ENCODE measurements around the gene DOC2A.
"Not testable (repeated sequence)": the region's sequence is repeated elsewhere in the genome, so short reads cannot be mapped to it uniquely, and the experiment has no call there.

Gene DOC2A

DNA sequence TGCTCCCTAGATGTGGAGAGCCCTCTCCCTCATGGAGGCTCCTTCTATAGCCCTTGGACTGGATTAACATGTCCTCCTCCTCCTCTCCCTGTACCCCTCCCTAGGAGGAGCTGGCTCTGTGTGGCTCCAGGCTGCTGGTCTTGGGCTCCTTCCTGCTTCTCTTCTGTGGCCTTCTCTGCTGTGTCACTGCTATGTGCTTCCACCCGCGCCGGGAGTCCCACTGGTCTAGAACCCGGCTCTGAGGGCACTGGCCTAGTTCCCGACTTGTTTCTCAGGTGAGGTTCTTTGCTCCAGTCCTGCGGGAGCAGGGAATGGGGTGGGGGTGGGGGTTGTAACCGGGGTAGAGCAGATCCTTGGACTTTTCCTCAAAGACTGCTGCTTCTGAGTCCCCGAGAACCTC lies 39.5 kb downstream of the DOC2A start:
- no peak for DNase-seq

DNA sequence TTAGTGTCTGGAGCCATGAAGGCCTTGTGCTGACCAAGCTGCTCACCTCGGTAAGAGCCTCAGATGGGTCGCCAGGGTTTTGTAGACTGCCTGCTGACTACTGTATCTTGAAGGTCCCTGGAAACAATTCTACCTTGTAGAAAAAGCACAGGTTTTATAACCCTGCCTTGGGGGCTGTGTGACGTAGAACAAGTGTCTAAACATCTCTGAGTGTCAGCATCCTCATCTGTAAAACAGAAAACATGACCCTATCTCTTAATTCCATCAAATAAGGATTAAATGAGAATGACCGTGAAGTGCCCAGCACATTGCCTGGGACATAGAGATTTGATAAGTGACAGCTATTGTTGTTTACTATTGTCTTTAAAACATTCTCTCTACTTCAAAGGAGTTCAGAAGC lies 42.6 kb downstream of the DOC2A start:
- DNase-seq: no peak

DNA sequence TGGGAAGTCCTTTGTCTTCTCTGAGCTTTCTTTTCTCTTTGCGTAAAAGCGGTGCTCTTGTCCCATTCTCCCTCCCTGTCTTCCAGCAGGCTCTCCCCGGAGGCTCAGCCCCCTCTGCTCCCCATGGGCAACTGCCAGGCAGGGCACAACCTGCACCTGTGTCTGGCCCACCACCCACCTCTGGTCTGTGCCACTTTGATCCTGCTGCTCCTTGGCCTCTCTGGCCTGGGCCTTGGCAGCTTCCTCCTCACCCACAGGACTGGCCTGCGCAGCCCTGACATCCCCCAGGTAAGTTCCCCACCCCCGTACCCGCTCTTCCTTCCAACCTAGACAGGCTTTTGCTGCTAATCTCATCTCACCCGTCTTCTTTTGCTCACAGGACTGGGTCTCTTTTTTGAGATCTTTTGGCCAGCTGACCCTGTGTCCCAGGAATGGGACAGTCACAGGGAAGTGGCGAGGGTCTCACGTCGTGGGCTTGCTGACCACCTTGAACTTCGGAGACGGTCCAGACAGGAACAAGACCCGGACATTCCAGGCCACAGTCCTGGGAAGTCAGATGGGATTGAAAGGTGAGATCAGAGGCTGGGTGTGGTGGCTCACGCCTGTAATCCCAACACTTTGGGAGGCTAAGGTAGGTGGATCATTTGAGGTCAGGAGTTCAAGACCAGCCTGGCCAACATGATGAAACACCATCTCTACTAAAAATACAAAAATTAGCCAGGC lies 47.6 kb downstream of the DOC2A start:
- DNase-seq: no peak

DNA sequence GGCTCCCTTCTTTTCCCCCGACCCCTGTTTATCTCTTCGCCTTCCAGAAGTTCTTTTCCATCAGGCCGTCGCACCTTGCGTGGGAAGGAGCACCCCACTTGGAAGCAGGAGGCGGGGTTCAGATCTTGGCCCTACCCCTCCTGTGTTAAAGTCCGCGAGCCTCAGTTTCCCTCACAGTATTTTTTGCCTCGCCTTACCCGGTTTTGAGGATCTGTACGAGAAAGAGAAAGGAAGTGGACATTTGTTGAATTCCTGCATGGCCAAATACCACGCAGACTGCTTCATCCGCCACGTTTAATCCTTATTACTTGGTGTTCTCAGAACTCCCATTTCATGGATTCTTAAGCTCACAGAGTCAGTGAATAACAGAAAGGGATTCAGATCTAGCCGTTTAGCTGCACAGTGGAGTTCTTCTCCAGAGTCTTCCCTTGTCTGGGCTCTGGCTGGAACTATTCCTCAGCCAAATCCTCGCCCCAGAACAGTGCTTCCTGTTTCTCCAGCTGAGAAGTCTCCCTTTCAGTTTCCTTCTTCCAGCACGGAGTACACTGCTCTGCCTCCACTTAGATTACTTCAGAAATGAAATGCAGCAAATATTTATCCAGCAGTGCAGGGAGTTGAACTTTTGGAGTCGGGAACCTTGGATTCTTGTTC lies 48.4 kb downstream of the DOC2A start:
- DNase-seq: no peak

DNA sequence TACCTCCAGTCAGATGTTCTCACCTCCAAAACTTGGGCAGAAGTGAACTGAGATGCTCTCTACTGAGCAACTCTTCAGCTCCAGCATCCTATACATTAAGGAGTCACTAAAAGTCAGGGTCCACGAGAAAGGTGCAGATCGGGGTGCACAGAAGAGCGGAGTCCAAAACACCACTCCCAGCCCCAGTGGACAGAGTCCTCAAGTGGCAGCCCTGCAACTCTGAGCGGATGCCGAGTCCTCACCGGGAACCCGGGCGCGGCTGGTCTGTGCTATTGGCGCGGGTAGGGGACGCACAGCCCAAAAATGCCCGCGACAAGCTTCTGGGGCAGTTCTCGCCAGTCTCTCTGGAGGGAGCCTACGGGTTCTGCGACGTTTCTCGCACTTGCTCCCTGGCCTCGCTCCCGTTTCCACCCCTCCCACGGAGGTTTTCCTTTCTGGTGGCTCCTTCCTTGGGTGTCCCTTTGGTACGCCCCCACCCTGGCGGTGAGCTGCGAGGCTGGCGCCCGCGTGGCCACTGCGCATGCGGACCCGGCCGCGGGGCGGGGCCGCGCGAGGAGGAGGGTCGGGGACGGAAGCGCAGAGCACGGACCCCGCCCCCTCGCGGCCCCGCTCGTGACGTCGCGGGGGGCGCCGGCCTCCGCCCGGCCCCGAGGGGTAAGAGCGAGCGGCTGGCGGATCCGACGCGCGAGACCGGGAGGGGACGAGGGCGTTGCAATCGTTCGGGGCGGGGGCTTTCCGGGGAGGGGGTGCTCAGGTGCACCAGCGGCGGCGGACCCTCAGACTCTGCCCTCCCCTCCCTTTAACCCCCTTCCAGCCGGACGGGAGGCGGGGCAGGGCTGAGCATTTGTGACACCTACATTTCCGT lies 49.1 kb downstream of the DOC2A start, which contains the start of gene TMEM219:
TSS of gene TMEM219 (plus strand) at position 601 of the 865 bp plus-strand sequence. CDS start 1,065 bp downstream, outside the sequence.
- peak; percentile 78 to 95 (median 85) for DNase-seq

DNA sequence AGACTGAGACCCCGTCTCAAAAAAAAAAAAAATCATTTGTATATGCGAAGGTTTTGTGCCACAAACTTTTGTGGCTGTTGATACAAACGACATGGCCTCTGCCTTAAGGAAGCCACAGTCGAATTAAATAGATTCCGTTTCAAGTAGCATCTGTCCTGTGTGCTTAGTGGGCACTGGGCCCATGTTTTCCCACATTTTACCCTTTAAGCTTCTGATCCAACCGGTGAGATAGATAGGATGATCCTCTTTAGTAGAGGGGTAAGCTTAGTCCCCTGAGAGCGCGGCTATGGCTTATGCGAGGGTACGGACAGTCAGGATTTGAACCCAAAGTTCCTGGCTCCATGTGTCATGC lies 49.7 kb downstream of the DOC2A start:
- DNase-seq: no peak

DNA sequence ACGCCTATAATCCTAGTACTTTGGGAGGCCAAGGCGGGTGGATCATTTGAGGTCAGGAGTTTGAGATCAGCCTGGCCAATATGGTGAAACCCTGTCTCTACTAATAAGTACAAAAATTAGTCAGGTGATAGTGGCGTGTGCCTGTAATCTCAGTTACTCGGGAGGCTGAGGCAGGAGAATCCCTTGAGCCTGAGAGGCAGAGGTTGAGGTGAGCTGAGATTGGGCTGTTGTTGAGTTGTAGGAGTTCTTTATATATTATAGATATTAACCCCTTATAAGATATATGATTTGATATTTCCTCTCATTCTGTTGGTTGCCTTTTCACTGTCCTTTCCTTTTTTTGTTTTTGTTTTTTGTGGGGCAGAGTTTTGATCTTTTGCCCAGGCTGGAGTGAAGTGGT lies 51.0 kb downstream of the DOC2A start:
- not testable (repeated sequence) for DNase-seq

DNA sequence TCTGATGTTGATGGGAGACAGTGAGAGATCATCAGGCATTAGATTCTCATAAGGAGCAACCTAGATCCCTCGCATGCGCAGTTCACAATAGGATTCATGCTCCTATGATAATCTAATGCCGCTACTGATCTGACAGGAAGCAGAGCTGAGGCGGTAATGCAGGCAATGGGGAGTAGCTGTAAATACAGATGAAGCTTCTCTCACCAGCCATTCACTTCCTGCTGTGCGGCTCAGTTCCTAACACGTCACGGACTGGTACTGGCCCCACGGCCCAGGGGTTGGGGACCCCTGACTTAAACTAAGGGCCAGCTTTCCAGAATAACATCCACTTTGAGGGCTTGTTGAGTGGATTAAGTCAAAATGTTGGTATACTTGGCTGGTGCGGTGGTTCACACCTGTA lies 51.5 kb downstream of the DOC2A start:
- no peak for DNase-seq

DNA sequence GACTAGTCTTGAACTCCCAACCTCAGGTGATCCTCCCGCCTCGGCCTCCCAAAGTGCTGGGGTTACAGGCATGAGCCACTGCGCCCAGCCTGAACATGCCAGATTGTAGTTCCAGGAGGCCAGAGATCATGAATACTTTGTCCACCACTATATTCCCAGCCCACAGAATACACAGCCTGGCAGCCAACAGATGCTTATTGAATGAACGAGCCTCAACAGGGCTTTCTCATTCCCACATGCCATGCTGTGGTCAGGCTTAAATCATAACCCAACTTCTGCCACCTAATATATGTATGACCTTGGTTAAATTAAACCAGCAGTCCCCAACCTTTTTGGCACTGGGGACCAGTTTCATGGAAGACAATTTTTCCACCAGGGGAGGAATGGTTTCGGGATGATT lies 52.1 kb downstream of the DOC2A start:
- DNase-seq: no peak
